Measurements from ENCODE around the gene CES2.
"Not testable (repeated sequence)": the region's sequence is repeated elsewhere in the genome, so short reads cannot be mapped to it uniquely, and the experiment has no call there.

The CES2 gene

DNA sequence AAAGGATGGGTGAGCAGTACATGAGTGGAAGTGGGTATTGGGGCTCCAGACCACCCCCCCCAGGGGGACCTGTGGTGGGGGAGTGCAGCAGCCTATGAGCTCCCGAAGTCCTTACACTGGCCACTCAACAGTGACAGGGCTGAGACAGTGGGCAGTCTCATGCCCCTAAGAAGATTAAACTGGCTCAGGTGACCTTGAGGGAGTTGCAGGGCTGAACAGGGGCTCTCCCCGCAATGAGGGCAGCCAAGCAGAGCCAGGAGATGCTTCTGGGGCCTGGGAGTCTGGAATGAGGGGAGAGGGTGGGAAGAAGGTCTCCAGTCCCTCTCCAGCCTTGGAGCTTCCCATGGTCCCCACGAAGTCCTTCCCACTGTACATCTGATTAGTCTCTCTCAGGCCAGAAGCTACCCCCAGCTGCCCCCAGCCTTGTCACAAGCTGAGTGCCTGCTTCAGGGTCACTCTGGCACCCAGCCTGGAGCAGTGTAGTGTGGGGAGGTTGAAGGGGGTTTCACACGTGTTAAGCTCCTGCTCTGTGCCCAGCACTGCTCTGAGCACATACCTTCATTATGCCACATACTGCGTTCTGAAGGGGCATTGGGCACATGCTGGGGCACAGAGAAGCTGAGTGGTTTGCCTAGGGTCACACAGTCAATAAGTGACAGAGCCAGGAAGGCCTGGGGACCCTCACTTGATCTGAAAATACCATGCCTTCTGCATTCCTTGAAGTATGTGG is 15.6 kb upstream of the CES2 start:
- DNase-seq, result no peak

- no peak for DNase-seq
These were observed 15.1 kb upstream of the CES2 start for GRCh38 chr16:66920299-66920590.

DNA sequence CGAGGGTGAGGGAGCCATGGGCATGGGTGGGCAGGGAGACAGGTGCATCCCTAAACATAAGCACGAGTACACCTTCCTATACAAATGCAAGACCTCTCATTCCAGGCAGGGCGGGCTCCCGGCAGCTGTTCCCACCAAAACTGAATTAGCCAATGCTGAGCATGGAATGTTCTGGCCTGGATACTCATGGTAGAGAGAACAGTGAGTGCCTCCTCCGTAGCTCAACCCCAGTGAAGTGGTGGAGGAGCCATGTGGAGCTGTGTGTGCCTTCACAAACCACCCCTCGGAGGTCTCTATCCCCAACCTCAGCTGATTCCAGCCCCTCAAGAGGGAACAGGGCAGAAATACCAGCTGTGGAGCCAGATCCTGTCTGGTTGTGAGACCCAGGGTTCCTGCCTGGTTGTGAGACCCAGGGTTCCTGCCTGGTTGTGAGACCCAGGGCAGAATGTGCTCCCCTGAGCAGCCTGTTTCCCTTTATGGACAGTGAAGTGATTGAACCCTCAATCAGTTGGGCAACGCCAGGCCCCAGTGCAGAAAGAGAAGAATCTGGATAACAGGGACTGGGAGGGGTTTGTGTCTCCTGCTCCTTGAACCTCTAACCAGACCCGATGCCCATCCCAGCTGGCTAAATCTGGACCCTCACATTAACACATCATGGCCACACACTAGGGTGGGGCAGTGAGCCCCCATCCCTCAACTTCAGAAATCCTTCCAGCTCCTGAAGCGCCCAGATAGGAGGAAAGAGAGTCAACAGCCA is 14.2 kb upstream of the CES2 start:
- DNase-seq, result no peak

DNA sequence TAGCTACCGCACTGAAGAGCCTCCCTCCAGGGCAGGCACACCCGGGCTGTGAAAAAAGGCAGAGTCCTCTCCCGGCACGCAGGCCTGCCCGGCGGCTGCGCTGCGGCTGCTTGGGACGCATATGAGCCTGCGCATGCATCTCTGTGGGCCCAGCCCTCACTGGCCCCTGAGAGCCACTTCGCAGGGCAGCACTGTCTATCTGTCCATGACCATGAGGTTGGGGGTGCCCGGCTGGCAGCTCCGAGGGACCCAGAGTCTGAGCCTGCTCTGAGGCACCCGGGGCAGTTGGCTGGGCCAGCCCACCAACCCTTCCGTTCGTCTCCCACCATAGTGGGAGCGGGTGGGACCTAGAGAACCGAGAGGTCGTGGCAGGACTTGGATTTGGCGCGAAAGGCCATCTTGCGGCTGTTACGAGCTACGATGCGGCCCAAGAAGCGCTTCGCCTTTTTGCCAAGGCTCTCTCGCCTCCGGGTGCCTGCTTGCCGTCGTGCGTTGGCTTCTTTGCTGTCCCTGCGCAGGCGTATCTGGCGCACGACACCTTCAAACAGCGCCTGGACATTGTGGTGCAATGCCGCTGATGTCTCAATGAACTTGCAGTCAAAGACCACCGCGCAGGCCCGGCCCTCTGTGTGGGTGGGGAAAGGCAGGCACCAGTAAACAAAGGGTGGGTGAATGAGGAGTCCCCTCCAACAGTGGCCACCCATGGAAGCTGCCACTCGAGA is 13.4 kb upstream of the CES2 start:
- DNase-seq, result no peak

GRCh38 chr16:66923247-66923731 is 12.0 kb upstream of the CES2 start:
- no peak for DNase-seq

GRCh38 chr16:66923866-66924265 is 11.4 kb upstream of the CES2 start:
- DNase-seq, result no peak

DNA sequence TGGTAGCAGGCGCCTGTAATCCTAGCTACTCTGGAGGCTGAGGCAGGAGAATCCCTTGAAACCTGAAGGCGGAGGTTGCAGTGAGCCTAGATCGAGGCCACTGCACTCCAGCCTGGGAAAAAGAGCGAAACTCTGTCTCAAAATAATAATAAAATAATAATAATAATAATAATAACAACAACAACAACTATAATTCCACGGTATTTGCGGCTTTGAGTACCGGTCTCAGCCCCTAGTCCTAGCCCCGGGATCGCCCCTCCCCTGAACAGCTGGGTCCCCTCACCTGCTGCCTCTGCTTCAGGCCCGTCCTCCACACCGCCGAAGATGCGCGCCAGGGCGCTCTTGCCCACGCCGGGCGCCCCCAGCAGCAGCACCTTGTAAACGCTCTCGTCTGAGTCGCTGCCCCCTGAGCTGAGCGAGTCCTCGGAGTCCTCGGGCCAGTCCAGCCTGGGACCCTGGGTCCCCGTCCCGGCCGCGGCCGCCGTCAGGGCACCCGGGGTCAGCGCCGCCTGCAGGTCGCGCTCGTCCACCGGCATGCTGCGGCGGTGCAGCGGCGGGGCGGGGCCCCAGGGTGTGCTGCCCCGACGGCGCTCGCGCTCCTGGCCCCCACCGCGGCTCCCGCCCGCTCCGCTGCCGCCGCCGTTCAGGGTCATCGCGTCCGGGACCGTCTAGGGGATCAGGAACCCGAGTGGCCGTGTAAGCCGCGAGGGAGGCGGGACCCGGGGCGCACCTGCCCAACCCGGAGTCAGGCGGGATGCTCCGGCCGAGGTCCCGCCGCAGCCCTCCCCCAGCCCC is 10.6 kb upstream of the CES2 start:
- no peak for DNase-seq

DNA sequence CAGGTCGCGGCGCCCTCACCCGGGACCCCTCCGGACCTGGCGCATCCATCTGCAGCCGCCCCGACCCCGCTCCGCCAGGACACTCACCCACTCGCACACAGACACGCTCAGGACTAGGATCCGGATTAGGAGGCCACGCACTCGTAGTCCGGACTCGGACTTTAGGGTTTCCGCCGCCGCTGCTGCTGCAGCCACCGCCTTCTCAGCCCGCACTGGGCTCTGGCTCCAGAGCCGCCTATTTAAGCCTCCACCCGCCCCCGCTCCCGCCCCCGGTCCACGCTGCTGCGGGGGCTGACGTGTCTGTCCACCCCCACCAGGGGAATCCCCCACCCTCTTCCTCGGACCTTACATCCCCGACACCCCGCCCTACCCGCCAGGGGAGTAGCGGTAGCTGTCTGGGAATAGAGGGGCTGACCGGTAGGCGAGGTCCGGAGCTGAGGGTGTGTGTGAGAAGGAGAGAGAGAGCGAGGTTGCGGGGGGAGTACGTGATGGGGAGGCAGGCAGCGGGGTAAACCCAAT is 9.9 kb upstream of the CES2 start, which contains the start of gene RRAD:
Gene RRAD, minus strand, starts transcription at position 214 of the 519 bp plus-strand sequence. CDS start 356 bp downstream, outside the sequence.
- no peak for DNase-seq

GRCh38 chr16:66926171-66926947 is 9.0 kb upstream of the CES2 start:
- DNase-seq, result no peak

GRCh38 chr16:66926961-66927436 is 8.3 kb upstream of the CES2 start:
- DNase-seq, result no peak

GRCh38 chr16:66927918-66928649 is 7.2 kb upstream of the CES2 start:
- DNase-seq, result no peak

DNA sequence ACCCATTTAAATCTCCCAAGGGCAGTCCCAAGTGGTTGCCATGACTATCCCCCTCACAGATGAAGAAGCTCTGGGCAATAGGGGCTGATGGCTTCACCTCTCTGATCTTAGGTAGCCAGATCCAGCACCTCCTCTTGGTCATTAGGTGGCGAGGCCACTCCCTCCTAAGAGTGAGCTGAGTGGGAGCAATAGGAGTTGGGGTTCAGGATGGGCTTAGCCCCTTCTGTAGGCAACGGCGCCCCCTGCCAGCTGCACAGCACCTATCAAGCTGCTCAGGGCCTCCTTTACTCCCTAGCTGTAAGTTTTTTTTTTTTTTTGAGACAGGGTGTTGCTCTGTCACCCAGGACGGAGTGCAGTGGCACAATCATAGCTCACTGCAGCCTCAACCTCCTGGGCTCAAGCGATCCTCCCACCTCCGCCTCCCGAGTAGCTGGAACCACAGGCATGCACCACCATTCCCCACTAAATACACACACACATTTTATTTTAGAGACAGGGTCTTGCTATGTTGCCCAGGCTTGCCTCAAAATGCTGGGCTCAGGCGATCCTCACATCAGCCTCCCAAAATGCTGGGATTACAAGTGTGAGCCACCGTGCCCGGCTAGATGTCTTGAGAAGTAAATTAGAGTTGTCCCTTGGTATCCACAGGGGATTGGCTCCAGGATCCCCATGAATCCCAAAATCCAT is 6.5 kb upstream of the CES2 start:
- DNase-seq, result no peak

GRCh38 chr16:66930189-66930588 is 5.1 kb upstream of the CES2 start:
- DNase-seq, result no peak

DNA sequence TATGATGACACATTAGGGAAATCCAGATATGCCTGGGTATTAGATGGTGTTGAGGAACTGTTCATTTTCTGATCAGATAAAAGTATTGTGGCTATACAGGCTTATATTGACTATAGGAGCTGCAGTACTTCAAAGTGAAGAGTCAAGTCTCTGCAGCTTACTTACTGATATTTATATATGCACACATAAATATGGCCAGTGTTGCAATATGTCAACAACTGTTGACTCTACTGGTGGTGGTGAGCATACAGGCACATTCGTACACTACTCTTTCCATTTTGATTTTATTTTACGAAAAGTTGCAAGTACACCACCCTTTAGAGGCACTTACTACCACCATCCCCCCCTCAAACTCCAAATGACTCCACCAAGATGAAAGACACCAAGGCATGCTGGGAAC is 3.7 kb upstream of the CES2 start:
- no peak for DNase-seq

- no peak for DNase-seq
These were observed 3.2 kb upstream of the CES2 start for GRCh38 chr16:66932076-66932475.

GRCh38 chr16:66933776-66934137 is 1.6 kb upstream of the CES2 start:
- DNase-seq, result no peak

DNA sequence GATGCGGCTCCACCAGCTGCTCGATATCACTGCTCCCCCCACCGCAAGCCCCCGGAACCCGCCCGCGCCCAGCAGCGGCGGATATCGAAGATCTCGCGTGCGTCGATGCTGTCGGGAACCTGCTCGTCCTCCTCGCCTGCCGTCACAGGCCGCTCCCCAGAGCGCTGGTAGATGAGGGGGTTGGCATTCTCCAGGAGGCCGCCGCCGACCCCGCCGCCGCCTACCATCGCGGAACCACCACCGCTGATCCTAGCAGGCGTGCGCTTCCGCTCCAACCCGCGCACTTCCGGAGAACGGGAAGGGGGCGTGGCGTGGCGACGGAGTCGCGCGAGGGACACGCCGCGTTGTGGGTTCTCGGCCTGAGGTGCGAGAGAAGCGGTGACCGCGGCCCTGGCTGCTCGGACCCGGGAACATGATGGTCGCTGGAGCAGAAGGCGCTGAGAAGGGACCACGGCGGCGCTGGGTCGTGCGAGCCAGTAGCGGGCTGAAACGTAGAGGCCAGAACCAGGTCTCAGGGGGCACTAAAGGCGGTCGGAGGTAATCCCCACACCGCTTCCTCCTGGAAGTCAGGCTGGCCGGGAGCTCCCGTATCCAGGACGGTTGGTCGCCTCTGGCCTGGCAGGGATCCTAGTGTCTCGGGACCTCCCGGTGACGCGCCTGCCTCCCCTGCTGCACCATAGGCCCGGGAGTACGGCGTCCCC is 1.0 kb upstream of the CES2 start, which contains the start of gene CIAO2B:
Gene CIAO2B, minus strand, starts transcription at position 265 of the 701 bp plus-strand sequence. Its CDS starts 38 bp downstream, at position 227.
- peak; percentile 66 for DNase-seq

GRCh38 chr16:66934839-66935313 is 440 bp upstream of the CES2 start:
- not testable (repeated sequence) for DNase-seq

DNA sequence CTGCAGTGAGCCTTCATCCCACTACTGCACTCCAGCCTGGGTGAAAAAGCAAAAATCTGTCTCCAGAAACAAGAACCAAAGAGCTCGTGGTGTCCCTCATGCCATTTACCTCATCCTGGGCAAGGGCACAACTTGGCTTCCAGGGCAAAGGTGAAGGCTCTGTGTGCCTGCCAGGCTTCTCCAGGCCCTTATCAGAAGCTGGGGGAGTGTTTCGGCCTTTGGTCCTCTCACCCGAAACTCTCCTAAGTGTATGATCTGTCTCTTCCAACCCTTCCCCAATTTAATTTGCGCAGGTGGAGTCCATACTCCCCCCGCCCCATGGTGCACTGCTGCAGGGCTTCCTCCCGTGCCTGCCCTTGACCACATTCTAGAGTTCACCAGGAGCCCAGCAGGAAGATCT is 1.1 kb downstream of the CES2 start:
- no peak for DNase-seq

Measured in NCI-H1105 (cell line).